Measurements from ENCODE around the gene RNF207. TPM values are rescaled to one million over a fixed set of nuclear protein-coding genes. Genes with fewer than 3 reads are reported as not detected.

The RNF207 gene
- polyA plus RNA-seq, 1 donor from 2014 or later: 3.5 TPM

DNA sequence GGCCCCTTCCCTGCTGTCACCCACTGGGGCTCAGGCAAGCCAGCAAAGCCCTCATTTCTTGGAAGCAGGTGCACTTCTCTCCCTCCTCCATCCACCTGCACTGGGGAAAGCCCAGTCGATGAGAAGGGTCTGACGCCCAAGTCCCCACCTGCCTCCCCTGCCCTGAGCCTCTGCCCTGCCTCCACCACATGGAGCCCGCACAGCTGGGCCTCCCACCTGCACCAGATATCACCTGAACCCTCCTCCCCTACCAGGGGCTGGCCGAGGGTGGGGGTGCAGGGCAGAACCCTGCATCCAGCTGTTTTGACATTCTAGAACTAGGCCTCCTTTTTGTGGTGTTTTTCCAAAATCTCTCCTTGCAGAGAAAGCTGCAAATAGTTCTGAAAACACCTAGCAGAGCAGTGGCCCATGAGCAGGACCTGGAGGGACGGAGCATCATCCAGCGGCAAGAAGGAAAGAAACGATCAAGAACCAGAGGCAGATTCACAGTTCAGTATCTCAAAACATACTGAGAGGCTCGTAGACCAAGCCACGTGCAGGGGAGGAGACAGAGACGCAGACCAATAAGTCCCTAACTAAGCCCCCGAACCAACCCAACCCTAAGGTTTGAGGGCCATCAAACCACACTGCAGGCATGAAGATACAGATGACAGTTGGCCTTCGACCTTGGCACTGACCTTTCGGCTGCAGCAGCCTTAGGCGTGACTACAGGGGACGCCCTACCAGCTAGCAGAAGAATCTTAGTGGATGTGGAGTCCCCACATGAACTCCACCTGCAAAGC is 42.5 kb upstream of the RNF207 start:
- peak overlapping the region; percentile 14 for H3K4me2 ChIP-seq (ENCODE audit: low read length)
- H3K27ac ChIP-seq (ENCODE audit: low read length): peak overlapping the region; percentile 96
- no peaks in the 10 kb centered on the region for H3K27me3 ChIP-seq (ENCODE audit: insufficient read depth, low read depth, low read length)
- H4K20me1 ChIP-seq (ENCODE audit: insufficient read depth): no peaks in the 10 kb centered on the region
- H3K9ac ChIP-seq (ENCODE audit: low read length): peak overlapping the region; percentile 74
- H3F3A ChIP-seq (ENCODE audit: insufficient read depth, low read length, poor library complexity, severe bottlenecking): no peaks in the 10 kb centered on the region
- TF ChIP-seq TAF1 (IDR thresholded peaks at IDR 0.05; ENCODE audit: low read depth) (peak; percentile 33), EZH2 (IDR thresholded peaks at IDR 0.05; ENCODE audit: borderline replicate concordance, insufficient read depth, low read length, poor library complexity, severe bottlenecking) (no peak)
- H3K4me3 ChIP-seq (ENCODE audit: low read length): peak overlapping the region; percentile 50
- no peaks in the 10 kb centered on the region for H3K36me3 ChIP-seq (ENCODE audit: insufficient read depth, low read length)
- H3K9me2 ChIP-seq (ENCODE audit: insufficient read depth, low read length): no peaks in the 10 kb centered on the region
- H3K79me2 ChIP-seq (replicated peaks; ENCODE audit: insufficient read depth, low read length): no peaks in the 10 kb centered on the region
- no peaks in the 10 kb centered on the region for H3K9me3 ChIP-seq (ENCODE audit: low read length)
- H2AFZ ChIP-seq (ENCODE audit: low read depth, low read length): no peak overlapping the region

DNA sequence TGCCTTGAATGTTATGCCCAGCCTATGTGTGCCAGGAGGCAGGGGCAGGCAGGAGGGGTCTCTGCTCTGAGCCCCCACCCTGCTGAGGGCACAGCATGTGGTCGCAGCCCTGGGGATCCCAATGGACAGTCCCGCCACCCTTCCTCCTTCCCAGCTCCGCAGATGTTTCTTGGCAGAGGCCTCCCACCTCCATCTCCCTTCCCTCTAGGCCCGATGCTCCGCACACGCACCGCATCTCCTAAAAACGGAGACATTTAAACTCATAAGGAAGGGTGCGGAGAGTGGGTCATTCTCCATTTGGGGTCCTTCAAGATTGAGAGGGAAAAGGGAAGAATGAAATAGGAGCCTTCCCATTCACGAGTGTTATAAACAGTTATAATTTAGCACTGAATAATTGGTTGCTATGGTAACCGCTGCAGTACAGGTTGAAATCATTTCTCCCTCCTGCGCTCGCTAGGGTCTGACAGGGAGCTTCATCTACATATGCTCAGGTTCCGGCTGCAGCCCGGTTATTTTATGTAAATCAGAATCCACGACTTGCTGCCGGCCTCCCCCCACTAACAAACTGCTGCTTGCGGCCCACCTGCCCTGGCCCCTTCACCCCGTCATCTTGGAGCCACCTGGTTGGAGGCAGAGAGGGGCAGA is 41.8 kb upstream of the RNF207 start:
- Histone ChIP-seq H3K4me3 (ENCODE audit: low read length) (peak overlapping the region; percentile 50), H3K27me3 (ENCODE audit: insufficient read depth, low read depth, low read length) (no peaks in the 10 kb centered on the region), H2AFZ (ENCODE audit: low read depth, low read length) (peak overlapping the region; percentile 24), H3F3A (ENCODE audit: insufficient read depth, low read length, poor library complexity, severe bottlenecking) (no peaks in the 10 kb centered on the region), H3K9me3 (ENCODE audit: low read length) (no peaks in the 10 kb centered on the region), H4K20me1 (ENCODE audit: insufficient read depth) (no peaks in the 10 kb centered on the region), H3K27ac (ENCODE audit: low read length) (peak overlapping the region; percentile 96), H3K9ac (ENCODE audit: low read length) (peak overlapping the region; percentile 74), H3K9me2 (ENCODE audit: insufficient read depth, low read length) (no peaks in the 10 kb centered on the region), H3K36me3 (ENCODE audit: insufficient read depth, low read length) (no peaks in the 10 kb centered on the region), H3K79me2 (replicated peaks; ENCODE audit: insufficient read depth, low read length) (no peaks in the 10 kb centered on the region), H3K4me2 (ENCODE audit: low read length) (peak overlapping the region; percentile 14)
- TF ChIP-seq EZH2 (IDR thresholded peaks at IDR 0.05; ENCODE audit: borderline replicate concordance, insufficient read depth, low read length, poor library complexity, severe bottlenecking) (no peak), EP300 (conservative IDR thresholded peaks at IDR 0.05; ENCODE audit: poor library complexity, severe bottlenecking) (peak; percentile 50), MXI1 (conservative IDR thresholded peaks at IDR 0.05; ENCODE audit: poor library complexity, severe bottlenecking) (peak; percentile 44), TAF1 (IDR thresholded peaks at IDR 0.05; ENCODE audit: low read depth) (no peak)
- TF ChIP-seq, protein P1, sequence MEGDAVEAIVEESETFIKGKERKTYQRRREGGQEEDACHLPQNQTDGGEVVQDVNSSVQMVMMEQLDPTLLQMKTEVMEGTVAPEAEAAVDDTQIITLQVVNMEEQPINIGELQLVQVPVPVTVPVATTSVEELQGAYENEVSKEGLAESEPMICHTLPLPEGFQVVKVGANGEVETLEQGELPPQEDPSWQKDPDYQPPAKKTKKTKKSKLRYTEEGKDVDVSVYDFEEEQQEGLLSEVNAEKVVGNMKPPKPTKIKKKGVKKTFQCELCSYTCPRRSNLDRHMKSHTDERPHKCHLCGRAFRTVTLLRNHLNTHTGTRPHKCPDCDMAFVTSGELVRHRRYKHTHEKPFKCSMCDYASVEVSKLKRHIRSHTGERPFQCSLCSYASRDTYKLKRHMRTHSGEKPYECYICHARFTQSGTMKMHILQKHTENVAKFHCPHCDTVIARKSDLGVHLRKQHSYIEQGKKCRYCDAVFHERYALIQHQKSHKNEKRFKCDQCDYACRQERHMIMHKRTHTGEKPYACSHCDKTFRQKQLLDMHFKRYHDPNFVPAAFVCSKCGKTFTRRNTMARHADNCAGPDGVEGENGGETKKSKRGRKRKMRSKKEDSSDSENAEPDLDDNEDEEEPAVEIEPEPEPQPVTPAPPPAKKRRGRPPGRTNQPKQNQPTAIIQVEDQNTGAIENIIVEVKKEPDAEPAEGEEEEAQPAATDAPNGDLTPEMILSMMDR (IDR thresholded peaks at IDR 0.05; ENCODE audit: poor library complexity, severe bottlenecking): no peak
- TF ChIP-seq, protein P2, sequence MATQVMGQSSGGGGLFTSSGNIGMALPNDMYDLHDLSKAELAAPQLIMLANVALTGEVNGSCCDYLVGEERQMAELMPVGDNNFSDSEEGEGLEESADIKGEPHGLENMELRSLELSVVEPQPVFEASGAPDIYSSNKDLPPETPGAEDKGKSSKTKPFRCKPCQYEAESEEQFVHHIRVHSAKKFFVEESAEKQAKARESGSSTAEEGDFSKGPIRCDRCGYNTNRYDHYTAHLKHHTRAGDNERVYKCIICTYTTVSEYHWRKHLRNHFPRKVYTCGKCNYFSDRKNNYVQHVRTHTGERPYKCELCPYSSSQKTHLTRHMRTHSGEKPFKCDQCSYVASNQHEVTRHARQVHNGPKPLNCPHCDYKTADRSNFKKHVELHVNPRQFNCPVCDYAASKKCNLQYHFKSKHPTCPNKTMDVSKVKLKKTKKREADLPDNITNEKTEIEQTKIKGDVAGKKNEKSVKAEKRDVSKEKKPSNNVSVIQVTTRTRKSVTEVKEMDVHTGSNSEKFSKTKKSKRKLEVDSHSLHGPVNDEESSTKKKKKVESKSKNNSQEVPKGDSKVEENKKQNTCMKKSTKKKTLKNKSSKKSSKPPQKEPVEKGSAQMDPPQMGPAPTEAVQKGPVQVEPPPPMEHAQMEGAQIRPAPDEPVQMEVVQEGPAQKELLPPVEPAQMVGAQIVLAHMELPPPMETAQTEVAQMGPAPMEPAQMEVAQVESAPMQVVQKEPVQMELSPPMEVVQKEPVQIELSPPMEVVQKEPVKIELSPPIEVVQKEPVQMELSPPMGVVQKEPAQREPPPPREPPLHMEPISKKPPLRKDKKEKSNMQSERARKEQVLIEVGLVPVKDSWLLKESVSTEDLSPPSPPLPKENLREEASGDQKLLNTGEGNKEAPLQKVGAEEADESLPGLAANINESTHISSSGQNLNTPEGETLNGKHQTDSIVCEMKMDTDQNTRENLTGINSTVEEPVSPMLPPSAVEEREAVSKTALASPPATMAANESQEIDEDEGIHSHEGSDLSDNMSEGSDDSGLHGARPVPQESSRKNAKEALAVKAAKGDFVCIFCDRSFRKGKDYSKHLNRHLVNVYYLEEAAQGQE (IDR thresholded peaks at IDR 0.05; ENCODE audit: borderline replicate concordance): peak; percentile 37
